A673 (cell line): Measurements from ENCODE around the gene RAB4A.

Experiments used
- EZH2 ChIP-seq: fragments of 200-600 bp; sonication (generic); IDR thresholded peaks from 2 replicates; pipeline ENCODE4 v1.6.1; 2017; ENCODE audit warnings: borderline replicate concordance, low read depth, mild to moderate bottlenecking, mixed read lengths, antibody characterized with exemption, low read length; ENCODE audit not compliant: poor library complexity, severe bottlenecking
- TF ChIP-seq, protein P1 (sequence below): fragments of 300-800, 200-600 bp; sonication (generic); conservative IDR thresholded peaks from 2 replicates; pipeline ENCODE4 v1.5.1; 2017; ENCODE audit warnings: low read depth, mild to moderate bottlenecking, antibody characterized with exemption, low read length, moderate library complexity, mixed read lengths

DNA sequence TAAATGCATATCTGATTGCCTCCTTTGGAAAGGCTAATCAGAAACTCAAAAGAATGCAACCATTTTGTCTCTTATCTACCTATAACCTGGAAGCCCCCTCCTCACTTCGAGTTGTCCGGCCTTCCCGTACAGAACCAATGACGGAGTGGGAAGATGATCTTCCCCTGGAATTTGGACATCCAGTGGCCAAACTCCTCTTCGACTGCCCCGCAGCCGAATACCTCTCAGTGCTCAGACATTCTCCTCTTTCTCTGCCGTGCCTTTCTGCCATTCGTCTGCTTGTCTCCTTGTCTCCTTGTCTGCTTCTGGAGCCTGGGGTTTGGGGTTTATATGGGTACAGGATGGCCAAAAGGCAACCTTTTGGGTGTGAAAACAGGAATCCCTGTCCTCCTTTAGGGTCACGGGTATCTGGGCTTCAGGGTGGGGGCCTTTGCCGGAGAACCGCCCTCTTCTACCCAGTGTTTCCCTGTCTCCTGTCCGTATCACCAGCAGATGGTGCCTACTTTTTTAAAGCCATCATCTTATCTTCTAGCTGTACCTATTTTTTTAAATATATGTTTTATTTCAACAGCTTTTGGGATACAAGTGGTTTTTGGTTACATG lies 35.9 kb upstream of the RAB4A start:
- no peak for TF ChIP-seq EZH2
- TF ChIP-seq, protein P1, sequence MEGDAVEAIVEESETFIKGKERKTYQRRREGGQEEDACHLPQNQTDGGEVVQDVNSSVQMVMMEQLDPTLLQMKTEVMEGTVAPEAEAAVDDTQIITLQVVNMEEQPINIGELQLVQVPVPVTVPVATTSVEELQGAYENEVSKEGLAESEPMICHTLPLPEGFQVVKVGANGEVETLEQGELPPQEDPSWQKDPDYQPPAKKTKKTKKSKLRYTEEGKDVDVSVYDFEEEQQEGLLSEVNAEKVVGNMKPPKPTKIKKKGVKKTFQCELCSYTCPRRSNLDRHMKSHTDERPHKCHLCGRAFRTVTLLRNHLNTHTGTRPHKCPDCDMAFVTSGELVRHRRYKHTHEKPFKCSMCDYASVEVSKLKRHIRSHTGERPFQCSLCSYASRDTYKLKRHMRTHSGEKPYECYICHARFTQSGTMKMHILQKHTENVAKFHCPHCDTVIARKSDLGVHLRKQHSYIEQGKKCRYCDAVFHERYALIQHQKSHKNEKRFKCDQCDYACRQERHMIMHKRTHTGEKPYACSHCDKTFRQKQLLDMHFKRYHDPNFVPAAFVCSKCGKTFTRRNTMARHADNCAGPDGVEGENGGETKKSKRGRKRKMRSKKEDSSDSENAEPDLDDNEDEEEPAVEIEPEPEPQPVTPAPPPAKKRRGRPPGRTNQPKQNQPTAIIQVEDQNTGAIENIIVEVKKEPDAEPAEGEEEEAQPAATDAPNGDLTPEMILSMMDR: no peak
